A549 (cell line): ENCODE measurements around the gene FBLN5.

Source experiments
- EP300 ChIP-seq, 2 experiments: fragments of >200 bp; sonication (Bioruptor Twin); formaldehyde crosslinking; IDR thresholded peaks; 2 replicates in 1 of 2; 3 replicates in 1 of 2; pipeline ENCODE4 v1.6.1; 2016 to 2017
- POLR2A ChIP-seq: IDR thresholded peaks from 2 replicates; pipeline ENCODE4 v1.6.1; 2012; ENCODE audit warnings: mild to moderate bottlenecking, low read length
- SREBF2 ChIP-seq: fragments of 450-650 bp; IDR thresholded peaks from 2 replicates; pipeline ENCODE4 v1.6.1; 2014; ENCODE audit warnings: mild to moderate bottlenecking, moderate library complexity
- TF ChIP-seq, protein P1 (sequence below): fragments of >200 bp; sonication (Bioruptor Twin); formaldehyde crosslinking; IDR thresholded peaks from 3 replicates; pipeline ENCODE4 v1.5.1; 2016

DNA sequence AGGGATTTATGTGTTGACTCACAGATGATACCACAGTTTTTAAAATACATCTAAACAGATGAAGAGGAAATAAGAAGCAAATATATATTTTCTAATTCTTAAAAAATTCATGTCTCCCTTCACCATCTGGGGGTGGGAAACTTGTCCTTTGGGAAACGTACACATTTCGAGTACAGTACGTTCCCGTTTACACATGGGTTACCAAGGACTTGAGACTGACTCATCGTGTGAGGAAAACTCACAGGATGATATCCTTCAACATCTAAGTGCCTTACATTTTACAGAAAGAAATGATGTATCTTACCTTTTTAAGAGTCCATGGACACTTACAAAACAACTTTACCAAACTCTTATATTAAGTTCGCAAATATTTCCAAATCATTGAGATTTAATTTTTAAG, 16.0 kb upstream of the FBLN5 start:
- TF ChIP-seq POLR2A: no peak
- TF ChIP-seq, protein P1, sequence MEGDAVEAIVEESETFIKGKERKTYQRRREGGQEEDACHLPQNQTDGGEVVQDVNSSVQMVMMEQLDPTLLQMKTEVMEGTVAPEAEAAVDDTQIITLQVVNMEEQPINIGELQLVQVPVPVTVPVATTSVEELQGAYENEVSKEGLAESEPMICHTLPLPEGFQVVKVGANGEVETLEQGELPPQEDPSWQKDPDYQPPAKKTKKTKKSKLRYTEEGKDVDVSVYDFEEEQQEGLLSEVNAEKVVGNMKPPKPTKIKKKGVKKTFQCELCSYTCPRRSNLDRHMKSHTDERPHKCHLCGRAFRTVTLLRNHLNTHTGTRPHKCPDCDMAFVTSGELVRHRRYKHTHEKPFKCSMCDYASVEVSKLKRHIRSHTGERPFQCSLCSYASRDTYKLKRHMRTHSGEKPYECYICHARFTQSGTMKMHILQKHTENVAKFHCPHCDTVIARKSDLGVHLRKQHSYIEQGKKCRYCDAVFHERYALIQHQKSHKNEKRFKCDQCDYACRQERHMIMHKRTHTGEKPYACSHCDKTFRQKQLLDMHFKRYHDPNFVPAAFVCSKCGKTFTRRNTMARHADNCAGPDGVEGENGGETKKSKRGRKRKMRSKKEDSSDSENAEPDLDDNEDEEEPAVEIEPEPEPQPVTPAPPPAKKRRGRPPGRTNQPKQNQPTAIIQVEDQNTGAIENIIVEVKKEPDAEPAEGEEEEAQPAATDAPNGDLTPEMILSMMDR: no peak
- no peak for TF ChIP-seq EP300 (IDR thresholded peaks at IDR 0.05)
- no peak for TF ChIP-seq SREBF2
